K562 (cell line): Measurements from ENCODE around the gene RHO. TPM values are rescaled to one million over a fixed set of nuclear protein-coding genes. Genes with fewer than 3 reads are reported as not detected.

Experiments used
- ARID1B ChIP-seq: fragments of 450-650 bp; IDR thresholded peaks from 2 replicates; pipeline ENCODE4 v1.6.1; 2016; ENCODE audit warnings: antibody characterized with exemption, mild to moderate bottlenecking, inconsistent platforms
- ARID3A ChIP-seq: IDR thresholded peaks from 2 replicates; pipeline ENCODE4 v1.6.1; 2012; ENCODE audit warnings: low read depth, low read length, improper control_type of control experiment, borderline replicate concordance
- ATF7 ChIP-seq: fragments of 450-650 bp; IDR thresholded peaks from 2 replicates; pipeline ENCODE4 v1.7.1; 2014; ENCODE audit warnings: mild to moderate bottlenecking, moderate library complexity
- BACH1 ChIP-seq: fragments of 200-800 bp; sonication (Bioruptor generic); IDR thresholded peaks from 2 replicates; pipeline ENCODE4 v1.6.1; 2016; ENCODE audit warnings: missing genetic modification characterization, missing compliant biosample characterization
- CREM ChIP-seq: IDR thresholded peaks from 2 replicates; pipeline ENCODE4 v1.6.1; 2014; ENCODE audit warnings: antibody characterized with exemption, low read depth
- CUX1 ChIP-seq: fragments of 200-800 bp; sonication (Bioruptor generic); IDR thresholded peaks from 2 replicates; pipeline ENCODE4 v1.6.1; 2016; ENCODE audit warnings: missing genetic modification characterization, missing compliant biosample characterization
- FOSL1 ChIP-seq: fragments of 200-800 bp; sonication (Bioruptor generic); conservative IDR thresholded peaks from 2 replicates; pipeline ENCODE4 v1.6.1; 2016; ENCODE audit warnings: missing genetic modification characterization, missing compliant biosample characterization
- HINFP ChIP-seq: fragments of 450-650 bp; conservative IDR thresholded peaks from 2 replicates; pipeline ENCODE4 v1.6.1; 2016; ENCODE audit warnings: missing genetic modification characterization, low read depth, mild to moderate bottlenecking, control low read depth, missing compliant biosample characterization
- MAZ ChIP-seq, 2 experiments: fragments of 450-650 bp in 1 of 2; sonication (generic) in 1 of 2; formaldehyde crosslinking; IDR thresholded peaks in 1 of 2; conservative IDR thresholded peaks in 1 of 2; 2 replicates each; pipeline versions ENCODE4 v1.4.0 to v1.5.0; 2020; ENCODE audit warnings: mild to moderate bottlenecking in 1 of 2, missing genetic modification reagents in 1 of 2
- NR2C2 ChIP-seq, 2 experiments: fragments of 200-800 bp in 1 of 2; sonication (Bioruptor generic) in 1 of 2; sonication (generic) in 1 of 2; formaldehyde crosslinking in 1 of 2; IDR thresholded peaks; 2 replicates each; pipeline versions ENCODE4 v1.6.1 to v1.8.0; 2016 to 2022; ENCODE audit warnings: mild to moderate bottlenecking in 1 of 2, missing compliant biosample characterization in 1 of 2, missing genetic modification characterization in 1 of 2, missing genetic modification reagents in 1 of 2
- PBX2 ChIP-seq, 2 experiments: IDR thresholded peaks in 1 of 2; conservative IDR thresholded peaks in 1 of 2; 2 replicates each; pipeline ENCODE4 v1.6.1; 2016; ENCODE audit warnings: low read depth in 2 of 2, mild to moderate bottlenecking in 1 of 2, missing compliant biosample characterization in 1 of 2, missing genetic modification characterization in 1 of 2, moderate library complexity in 1 of 2
- RCOR1 ChIP-seq, 2 experiments: IDR thresholded peaks; 2 replicates each; pipeline ENCODE4 v1.6.1; 2012; ENCODE audit warnings: low read depth in 2 of 2, low read length in 2 of 2, borderline replicate concordance in 1 of 2, improper control_type of control experiment in 1 of 2
- SPI1 ChIP-seq: IDR thresholded peaks from 2 replicates; pipeline ENCODE4 v1.6.1; 2011; ENCODE audit warnings: low read depth, low read length, control low read depth, borderline replicate concordance
- TBP ChIP-seq: optimal IDR thresholded peaks from 2 replicates; pipeline ENCODE3; 2011; ENCODE audit warnings: low read depth, low read length, improper control_type of control experiment
- XRCC4 ChIP-seq: IDR thresholded peaks from one replicate; pipeline ENCODE4 v1.6.1; 2011; ENCODE audit not compliant: insufficient read depth, insufficient read length; ENCODE audit errors: extremely low read depth
- polyA plus RNA-seq, 8 experiments: library from polyadenylated mRNA; depleted of rRNA in 4 of 8; stranded (reverse) in 5 of 8; unstranded in 3 of 8; fragments of >200 nt; fragmentation: Nextera tagmentation in 2 of 8; fragmentation: Illumina TruSeq in 1 of 8; extraction: Ambion mirVana in 2 of 8; extraction: Trizol in 1 of 8; gene quantifications; 2 replicates each; pipeline versions ENCODE4 v1.2.1 to v1.2.3, GENCODE V29; 2011 to 2014; ENCODE audit warnings: inconsistent platforms in 1 of 8, missing spikeins in 1 of 8
- total RNA-seq, 7 experiments: library from RNA; depleted of rRNA in 6 of 7; stranded (reverse); fragments of >200 nt in 6 of 7; fragmentation: Illumina TruSeq in 2 of 7; extraction: Trizol in 2 of 7; gene quantifications; 2 replicates each; pipeline versions ENCODE4 v1.2.1 to v1.2.3, GENCODE V29; 2011 to 2021; ENCODE audit warnings: low replicate concordance in 1 of 7

The RHO gene
- total and polyA plus RNA-seq, 9 of the 15 experiments (the other 6 are each of a cell fraction or from before 2014, with no cell fraction given), result not detected

GRCh38 chr3:129490273-129490675 is 38.2 kb upstream of the RHO start (continued):
- TF ChIP-seq SPI1, result peak; percentile 63; the same call in 1 of the 2 replicates
- TF ChIP-seq MAZ (CRISPR knock-in tag; conservative IDR thresholded peaks at IDR 0.05 in 1 of 2, IDR thresholded peaks at IDR 0.05 in 1 of 2), result peak in 1 of 2 experiments; percentile 71; a peak in 2 of 4 replicates
- no peak for TF ChIP-seq TBP
- peak; percentile 87; the same call in 1 of the 2 replicates for TF ChIP-seq BACH1 (tag)
- 0 out of 2 replicates have a peak, but pooled peaks have one; percentile 21 for TF ChIP-seq ARID1B
- no peak for TF ChIP-seq ARID3A
- no peak for TF ChIP-seq CUX1
- no peak for TF ChIP-seq NR2C2 (CRISPR knock-in tag; IDR thresholded peaks at IDR 0.05)
- TF ChIP-seq NR2C2 (tag; IDR thresholded peaks at IDR 0.05), result peak; percentile 53; the same call in 1 of the 2 replicates
- 0 out of 2 replicates have a peak, but pooled peaks have one; percentile 15 for TF ChIP-seq CREM
- no peak for TF ChIP-seq XRCC4
- peak; percentile 63 for TF ChIP-seq FOSL1 (tag)
- peak in 1 of 2 experiments; percentile 70; a peak in 2 of 4 replicates for TF ChIP-seq RCOR1 (IDR thresholded peaks at IDR 0.05; ENCODE audit: borderline replicate concordance in 1 of 2, low read depth in 2 of 2, low read length in 2 of 2)
- 0 out of 2 replicates have a peak, but pooled peaks have one; percentile 24 for TF ChIP-seq HINFP
- peak; percentile 77; the same call in 1 of the 2 replicates for TF ChIP-seq ATF7
- no peak for TF ChIP-seq PBX2 (CRISPR knock-in tag; IDR thresholded peaks at IDR 0.05; ENCODE audit: low read depth)
- TF ChIP-seq PBX2 (tag; conservative IDR thresholded peaks at IDR 0.05; ENCODE audit: low read depth), result peak; percentile 54; the same call in 1 of the 2 replicates
